ENCODE measurements around the gene DRC3.
A peak's percentile ranks its signal among the peaks of the same experiment; 100 is the strongest.
"Not testable (repeated sequence)": the region's sequence is repeated elsewhere in the genome, so short reads cannot be mapped to it uniquely, and the experiment has no call there.

Gene DRC3

DNA sequence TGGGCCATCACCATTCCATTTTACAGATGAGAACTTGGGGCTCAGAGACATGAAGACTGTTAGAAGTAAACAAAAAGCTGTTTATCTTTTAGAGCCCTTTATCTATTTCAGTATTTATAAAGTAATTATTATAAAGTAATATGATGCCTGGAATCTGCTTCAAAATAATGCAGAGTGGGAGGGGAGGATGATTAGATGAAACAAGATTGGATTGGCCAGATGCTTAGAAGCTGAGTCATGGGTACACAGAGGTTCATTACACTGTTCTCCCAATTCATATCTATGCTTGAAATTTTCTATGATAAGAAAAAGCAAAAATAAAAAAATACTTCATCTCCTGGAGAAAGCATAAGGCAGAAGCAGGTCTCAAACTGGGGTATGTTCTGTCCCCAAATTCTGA lies 29.8 kb upstream of the DRC3 start:
- DNase-seq (ENCODE audit: low spot score): peak; percentile 71

DNA sequence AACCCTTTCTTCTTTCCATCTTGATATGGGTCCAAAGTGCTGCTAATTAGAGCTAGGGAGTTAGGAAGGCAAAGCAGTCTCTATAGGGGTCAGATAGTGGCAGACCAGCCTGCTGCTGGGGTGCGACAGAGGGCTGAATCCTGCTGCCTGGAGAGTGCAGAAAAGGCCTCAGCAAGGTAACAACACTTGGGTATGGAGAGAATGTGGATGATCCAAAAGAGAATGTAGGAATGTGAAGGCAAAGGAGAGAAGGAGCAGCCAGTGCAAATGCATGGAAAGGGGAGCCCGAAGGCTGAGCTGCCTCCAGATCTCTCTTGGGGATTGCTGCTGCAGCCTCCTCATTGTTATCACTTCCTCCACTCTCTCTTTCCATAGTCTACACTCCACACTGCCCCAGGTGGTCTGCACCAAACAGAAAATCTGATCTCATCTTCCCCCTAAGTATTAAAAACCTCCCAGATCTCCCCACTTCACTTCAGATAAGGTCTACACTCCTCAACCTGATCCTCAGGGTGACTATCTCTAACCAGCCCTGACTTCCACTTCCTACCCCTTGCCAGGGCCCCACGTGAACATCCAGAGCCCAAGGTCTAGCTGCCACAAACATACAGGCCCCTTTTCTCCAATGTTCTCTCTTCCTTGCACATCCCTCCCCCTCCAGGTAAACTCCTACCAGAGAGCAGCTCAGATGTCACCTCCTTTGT lies 29.2 kb upstream of the DRC3 start:
- DNase-seq (ENCODE audit: low spot score): no peak

DNA sequence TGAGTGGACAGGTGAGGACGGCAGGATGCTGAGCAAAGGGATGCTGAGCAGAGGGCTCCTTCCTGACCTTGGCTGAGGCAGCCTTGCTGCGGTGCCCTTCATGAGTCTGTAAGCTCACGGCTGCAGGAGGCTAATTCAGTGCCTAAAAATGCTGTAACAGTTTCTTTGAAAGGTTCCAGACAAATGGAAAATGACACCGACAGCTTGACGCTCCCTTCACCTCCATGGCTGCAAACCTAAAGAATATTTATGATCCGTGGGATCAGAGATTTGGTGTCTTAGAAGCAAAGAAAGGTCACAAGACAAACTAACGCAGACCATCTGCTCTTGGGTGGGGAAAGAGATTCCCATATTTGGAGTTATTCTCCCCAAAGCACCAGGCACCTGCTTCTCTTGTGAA lies 28.4 kb upstream of the DRC3 start:
- no peak for DNase-seq (ENCODE audit: low spot score)

DNA sequence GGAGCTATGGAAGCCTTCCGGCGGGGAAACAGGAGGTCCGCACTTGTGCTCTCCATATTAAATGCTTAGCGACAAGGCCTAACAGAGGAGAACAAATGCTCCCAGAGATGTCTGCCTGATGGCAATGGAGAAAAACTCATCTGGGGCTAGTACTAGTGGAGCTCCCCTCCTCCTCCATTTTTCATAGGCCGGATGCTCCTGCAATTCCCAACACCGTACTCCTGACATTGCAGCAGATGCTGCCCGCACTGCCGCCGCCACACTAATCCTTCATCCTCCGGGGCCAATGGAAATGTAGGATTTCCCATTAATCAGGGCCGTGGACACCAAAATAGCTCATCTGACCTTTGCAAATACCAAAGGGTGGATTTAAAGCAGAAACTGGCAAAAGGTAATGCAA lies 27.9 kb upstream of the DRC3 start:
- no peak for DNase-seq (ENCODE audit: low spot score)

DNA sequence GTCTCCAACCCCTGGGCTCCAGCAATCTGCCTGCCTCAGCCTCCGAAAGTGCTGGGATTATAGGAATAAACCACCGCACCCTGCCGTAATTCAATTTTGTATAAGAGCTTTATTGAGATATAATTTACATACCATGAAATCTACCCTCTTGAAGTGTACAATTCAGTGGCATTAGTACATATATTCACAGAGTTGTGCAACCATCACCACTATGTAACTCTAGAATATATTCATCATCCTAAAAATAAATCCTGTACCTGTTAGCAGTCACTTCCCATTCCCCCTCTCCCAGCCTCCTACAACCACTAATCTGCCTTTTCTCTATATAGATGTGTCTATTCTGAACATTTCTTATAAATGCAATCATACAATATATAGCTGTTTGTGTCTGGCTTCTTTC lies 26.6 kb upstream of the DRC3 start:
- no peak for DNase-seq (ENCODE audit: low spot score)

DNA sequence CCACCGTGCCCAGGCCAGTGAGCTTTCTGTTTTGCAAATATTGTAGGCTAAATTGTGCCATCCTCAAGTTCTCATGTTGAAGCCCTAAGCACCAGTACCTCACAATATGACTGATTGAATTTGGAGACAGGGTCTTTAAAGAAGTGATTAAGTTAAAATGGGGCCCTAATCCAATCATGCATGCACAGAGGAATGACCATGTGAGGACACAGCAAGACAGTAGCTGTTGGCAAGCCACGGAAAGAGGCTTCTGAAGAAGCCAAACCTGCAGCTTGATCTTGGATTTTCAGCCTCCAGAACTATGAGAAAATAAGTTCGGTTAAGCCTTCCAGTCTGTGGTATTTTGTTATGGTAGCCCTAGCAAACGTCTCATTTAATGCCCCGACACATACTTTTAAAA lies 25.4 kb upstream of the DRC3 start:
- no peak for DNase-seq (ENCODE audit: low spot score)

DNA sequence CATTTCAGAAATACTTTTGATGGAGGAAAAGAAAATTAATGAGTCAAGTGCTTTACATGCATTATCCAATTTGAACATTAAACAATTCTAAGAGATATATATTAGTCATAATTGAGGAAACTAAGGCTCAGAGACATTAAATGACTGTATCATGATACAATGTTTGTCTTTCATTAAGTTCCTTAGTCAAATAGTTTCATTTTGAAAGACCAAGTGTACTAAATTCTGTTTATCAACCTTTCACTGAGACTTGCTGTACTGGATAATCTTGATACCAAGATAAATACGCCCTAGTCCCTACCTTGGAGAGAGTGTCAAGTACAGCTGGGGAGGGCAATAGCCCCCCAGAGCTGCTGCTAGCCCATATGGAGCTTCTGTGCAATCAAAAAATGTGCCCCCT lies 24.7 kb upstream of the DRC3 start:
- DNase-seq (ENCODE audit: low spot score): no peak

DNA sequence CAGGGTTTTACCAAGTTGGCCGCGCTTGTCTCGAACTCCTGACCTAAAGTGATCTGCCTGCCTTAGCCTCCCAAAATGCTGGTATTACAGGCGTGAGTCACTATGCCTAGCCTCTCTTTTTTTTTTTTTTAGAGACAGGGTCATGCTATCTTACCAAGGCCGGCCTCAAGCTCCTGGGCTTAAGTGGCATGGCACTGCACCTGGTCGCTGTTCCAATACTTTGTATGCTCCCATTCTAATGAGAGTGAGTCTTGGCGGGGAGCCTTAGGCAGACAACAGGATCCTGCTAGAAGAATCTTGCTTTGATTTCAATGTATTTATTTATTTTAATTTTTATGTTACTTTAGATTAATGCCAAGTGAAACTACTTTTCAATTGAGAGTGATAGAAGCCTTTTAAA lies 22.3 kb upstream of the DRC3 start:
- DNase-seq (ENCODE audit: low spot score): no peak

DNA sequence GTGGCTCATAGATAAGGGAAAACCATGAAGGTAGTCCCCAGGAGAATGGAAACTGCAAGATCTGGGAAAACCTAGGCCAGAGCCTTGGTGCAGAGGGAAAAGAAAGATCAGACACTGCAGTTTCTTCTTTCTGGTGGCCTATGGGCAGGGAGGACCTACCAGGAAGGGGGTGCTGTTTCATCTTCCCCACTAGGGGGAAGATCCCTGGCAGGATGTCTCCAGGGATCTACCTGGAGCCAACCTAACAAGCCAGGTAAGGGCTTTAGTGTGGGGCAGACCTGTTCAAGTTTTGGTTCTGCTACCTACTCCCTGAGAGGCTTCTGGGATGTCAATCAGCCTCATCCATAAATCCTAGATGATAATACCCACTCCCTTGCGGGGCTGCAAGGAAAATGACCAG lies 21.9 kb upstream of the DRC3 start:
- DNase-seq (ENCODE audit: low spot score): no peak

DNA sequence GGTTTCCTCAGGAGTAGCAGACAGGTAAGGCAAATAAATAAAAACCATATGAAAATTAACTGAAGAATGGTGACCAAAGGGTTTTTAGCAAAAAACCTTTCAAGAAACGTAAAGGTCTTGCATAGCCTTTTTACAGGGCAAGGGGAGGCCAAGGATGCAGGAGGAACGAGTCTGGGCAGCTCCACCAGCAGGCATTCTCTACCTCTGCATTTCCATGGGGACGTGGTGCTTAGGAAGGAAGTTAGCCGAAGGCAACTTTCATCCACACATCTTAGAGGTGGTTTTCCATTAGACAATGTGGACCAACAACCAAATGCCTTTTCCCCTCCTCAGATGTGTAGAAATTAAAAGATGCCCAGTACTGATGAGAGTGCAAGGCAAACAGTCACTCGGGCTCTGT lies 21.1 kb upstream of the DRC3 start:
- DNase-seq (ENCODE audit: low spot score): no peak

DNA sequence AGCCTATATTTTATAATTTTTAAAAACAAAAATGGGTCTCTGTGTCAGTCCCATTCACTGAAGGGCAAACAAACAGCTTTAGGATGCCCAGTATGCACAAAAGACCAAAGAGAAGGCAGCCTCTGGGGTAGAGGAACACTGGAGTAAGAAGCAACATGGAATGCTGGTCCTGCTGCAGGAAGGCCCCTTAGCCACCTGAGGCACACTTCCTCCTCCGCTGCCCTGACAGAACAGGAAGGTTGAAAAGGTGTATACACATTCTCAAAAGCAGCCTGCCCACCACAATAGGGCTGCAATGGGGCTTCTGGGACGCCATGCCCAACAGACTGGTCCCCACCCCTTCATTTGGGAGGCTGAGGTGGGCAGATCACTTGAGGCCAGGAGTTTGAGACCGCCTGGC lies 20.0 kb upstream of the DRC3 start:
- no peak for DNase-seq (ENCODE audit: low spot score)

DNA sequence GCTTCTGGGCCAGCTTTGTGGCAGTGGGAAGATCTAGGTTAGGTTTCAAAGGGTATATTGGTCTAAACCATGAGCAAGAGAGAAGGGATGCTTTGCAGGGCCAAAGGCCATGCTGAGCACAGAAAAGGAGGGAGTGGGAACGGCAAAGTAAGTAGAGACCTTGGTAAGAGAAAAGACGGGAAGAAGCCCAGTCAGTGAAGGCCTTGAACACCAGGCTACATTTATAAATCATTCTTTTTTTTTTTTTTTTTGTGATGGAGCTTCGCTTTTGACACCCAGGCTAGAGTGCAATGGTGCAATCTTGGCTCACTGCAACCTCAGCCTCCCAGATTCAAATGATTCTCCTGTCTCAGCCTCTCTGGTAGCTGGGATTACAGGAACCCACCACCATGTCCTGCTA lies 18.6 kb upstream of the DRC3 start:
- DNase-seq (ENCODE audit: low spot score): no peak

DNA sequence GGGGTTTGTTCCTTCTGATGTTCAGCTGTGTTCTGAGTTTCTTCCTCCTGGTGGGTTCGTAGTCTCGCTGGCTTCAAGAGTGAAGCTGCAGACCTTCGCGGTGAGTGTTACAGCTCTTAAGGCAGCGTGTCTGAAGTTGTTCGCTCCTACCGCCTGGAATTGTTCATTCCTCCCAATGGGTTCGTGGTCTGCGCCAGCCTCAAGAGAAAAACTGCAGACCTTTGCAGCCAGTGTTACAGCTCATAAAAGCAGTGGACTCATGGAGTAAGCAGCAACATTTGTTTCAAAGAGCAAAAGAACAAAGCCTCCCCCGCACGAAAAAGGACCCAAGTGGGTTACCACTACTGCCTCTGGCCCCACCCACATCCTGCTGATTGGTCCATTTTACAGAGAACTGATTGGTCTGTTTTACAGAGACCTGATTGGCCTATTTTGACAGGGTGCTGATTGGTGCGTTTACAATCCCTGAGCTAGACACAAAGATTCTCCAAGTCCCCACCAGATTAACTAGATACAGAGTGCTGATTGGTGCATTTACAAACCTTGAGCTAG lies 16.8 kb upstream of the DRC3 start:
- DNase-seq (ENCODE audit: low spot score): not testable (repeated sequence)

DNA sequence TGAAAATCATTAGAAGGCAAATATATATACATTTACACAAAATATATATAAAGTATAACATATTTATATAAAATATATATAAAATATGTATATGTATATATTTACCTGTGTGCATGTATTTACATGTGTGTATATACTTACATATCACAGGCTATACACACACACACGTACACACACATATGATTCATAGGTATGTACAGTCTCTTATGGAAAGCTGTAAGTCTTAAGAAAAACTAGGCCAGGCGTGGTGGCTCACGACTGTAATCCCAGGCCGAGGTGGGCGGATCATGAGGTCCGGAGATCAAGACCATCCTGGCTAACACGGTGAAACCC lies 15.1 kb upstream of the DRC3 start:
- DNase-seq (ENCODE audit: low spot score): no peak

DNA sequence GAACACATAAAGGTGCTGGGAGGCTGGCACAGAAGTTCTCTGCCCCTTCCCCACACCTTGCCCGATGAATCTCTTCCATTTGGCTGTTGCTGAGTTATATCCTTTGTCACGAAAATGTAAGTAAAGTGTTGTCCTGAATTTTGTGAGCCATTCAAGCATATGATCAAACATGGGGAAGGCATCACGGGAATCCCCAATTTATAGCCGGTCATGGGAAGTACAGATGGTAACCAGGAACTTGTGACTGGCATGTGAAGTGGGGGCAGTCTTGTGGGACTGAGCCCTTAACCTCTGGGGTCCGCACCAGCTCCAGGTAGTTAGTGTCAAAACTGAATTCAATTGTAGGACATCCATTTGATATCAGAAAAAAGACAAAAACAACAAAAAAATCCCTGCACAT lies 13.7 kb upstream of the DRC3 start:
- no peak for DNase-seq (ENCODE audit: low spot score)

DNA sequence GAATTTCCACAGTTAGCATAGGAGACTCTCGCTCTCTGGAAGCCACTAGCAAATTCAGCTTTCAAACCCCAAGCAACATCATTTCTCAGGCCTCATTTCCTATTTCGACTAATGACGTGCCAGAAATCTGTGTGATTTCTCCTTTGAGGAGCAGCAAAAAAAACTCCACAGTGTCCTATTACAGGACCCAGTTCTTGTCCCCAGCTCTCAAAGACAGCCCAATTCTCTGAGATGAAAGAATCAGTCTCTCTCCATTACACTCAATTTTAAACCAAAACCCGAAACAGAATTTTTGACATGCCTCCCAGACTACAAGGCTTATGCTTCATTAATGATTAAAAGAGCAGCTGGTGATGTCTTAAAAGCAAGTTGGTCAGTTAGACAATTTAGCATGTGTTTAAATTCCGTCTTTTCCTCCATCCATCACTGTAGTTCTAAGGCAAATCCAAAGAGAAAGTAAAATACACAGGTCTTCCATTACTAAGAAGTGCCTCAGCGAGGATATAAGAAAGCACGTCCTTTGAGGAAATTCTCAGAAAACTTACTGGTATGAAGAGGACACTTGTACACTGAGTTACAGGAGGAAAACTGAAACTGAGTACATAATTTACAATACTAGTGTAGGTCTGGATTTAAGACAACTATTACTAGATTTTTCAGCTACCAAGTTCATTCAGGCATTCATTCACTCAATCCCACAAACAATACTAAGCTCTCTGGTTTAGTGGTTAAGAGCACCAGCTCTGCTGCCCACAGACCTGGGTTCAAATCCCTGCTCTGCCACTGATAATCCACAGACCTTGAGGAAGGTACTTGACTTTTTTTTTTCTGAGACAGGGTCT lies 12.9 kb upstream of the DRC3 start:
- peak; percentile 19 for DNase-seq (ENCODE audit: low spot score)

DNA sequence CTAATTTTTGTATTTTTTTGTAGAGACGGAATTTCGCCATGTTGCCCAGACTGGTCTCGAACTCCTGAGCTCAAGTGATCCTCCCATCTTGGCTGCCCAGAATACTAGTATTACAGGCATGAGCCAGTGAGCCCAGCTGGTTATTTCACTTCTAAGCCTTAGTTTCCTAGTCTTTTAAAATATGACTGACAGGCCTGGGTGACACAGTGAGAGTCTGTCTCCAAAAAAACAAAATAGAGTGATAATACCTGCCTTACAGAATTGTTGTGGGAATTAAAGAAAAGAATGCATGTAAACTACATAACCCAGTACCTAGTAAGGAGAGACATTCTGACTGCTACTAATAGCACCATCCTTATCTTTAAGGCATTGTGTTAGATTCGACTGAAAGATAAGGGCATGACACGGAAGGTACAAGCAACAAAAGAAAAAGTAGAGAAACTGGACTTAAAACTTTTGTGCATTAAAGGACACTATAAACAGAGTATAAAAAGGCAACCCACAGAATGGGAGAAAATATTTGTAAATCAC lies 12.1 kb upstream of the DRC3 start:
- no peak for DNase-seq (ENCODE audit: low spot score)

DNA sequence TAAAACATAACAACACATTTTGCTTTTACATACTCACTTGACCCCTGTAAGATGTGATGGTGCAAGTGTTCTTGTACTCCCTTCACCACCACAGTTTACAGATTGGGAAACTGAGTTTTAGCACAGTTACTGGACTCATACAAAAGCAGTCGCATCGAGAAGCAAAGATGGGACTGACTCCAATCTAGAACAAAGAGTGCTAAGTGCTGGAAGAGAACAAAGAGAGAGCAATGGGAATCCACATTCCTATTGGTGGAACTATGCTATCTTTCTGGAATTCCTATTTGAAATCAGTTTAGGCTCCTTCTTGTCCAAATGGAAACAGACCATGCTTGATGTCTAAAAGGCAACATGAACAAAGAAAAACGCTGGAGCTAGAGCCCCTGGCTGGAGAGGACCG lies 9.6 kb upstream of the DRC3 start:
- no peak for DNase-seq (ENCODE audit: low spot score)

DNA sequence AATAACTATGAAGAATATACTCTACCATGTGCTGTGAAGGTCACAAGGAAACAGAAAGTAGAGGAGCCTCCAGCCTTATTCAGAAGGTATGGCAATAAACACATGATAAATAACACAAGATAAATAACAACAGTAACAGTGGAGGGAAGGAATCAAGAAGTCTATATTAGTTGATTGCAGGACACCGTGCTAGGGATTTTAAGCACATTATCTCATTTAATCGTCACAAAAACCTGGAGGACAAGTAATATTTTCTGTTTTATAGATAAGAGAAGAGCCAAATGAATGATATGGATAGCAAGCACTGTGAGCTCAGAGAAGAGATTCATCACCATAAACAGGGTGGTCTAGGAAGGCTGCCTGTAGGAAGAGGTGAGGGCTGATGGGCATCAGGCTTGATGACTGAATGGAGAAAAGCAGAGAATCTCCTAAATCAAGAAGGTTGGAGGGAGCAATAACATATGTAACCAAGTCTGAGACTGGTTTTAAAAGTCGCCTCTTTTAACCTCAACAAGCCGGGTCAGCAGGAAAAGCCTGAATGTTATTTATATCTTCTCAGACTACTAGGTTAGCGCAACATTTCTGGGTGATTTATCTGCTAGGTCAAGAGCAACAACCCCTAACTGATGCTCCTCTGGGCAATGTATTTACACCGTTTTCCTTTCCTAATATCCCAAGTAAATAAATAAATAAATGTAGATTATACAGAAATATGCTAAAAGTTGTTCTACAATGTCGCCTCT lies 8.8 kb upstream of the DRC3 start:
- DNase-seq (ENCODE audit: low spot score): no peak

DNA sequence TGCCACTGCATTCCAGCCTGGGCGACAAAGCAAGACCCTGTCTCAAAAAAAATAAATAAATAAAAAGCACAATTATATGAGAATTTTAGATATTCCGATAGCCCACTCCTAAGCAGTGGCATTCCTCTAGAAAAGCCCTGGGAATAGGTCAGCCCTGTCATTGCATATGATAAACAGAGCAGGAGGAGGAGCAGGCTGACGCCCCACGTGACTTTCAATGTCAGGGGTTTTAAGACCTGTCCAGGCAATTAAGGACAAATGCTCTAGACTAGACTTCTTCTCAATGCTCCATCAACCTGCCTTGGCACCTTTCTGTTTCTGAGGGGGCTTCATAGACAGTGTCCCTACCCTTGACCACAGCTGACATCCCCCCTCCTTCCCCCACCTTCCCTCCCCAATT lies 8.0 kb upstream of the DRC3 start:
- no peak for DNase-seq (ENCODE audit: low spot score)

DNA sequence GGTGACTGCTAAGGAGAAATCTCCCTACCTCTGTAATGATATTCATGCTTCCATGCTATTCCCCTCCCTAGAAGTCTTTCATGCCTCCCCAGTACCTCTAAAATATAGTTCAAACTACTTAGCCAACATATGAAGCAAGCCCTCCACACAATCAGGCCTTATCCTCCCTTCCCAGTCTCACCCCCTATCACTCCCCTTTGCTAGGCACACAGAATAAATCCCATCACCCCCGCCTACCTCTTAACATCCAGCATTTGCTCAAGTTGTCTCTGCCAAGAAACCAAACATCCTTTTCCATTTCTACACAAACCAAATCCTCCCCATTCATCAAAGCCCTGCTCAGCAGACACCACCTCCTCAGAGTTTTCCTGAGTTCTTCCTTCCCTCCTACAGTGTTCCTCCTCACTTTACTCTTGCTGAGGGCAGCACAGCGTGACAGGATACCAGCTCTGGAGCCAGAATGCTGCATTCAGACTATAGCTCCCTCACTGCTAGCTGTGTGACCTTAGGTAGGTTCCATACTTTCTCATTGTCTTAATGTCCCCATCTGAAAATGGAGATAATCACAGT lies 7.4 kb upstream of the DRC3 start:
- DNase-seq (ENCODE audit: low spot score): no peak

DNA sequence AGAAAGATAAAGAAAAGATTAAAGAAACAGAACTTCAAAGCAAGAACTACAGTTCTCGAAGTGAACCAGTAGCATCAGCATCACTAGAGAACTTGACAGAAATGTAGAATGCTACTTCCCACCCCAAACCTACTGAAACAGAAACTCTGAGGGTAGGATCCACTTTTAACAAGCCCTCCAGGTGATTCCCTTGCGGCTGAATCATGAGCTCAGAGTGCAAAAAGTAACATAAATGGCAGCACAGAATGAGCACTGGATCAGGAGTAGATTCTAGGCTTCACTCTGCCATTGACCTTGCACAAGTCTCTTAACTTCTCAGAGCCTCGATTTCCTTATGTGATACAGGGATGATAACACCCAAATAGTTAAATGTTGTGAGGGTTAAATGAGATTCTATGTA lies 6.3 kb upstream of the DRC3 start:
- no peak for DNase-seq (ENCODE audit: low spot score)

All from GM03348 (cell line).